ENCODE results near the gene PIEZO2.
"Not testable (repeated sequence)": the region's sequence is repeated elsewhere in the genome, so short reads cannot be mapped to it uniquely, and the experiment has no call there.

PIEZO2 gene

GRCh38 chr18:10953672-10954071, 195.7 kb downstream of the PIEZO2 start:
- no peak for DNase-seq

DNA sequence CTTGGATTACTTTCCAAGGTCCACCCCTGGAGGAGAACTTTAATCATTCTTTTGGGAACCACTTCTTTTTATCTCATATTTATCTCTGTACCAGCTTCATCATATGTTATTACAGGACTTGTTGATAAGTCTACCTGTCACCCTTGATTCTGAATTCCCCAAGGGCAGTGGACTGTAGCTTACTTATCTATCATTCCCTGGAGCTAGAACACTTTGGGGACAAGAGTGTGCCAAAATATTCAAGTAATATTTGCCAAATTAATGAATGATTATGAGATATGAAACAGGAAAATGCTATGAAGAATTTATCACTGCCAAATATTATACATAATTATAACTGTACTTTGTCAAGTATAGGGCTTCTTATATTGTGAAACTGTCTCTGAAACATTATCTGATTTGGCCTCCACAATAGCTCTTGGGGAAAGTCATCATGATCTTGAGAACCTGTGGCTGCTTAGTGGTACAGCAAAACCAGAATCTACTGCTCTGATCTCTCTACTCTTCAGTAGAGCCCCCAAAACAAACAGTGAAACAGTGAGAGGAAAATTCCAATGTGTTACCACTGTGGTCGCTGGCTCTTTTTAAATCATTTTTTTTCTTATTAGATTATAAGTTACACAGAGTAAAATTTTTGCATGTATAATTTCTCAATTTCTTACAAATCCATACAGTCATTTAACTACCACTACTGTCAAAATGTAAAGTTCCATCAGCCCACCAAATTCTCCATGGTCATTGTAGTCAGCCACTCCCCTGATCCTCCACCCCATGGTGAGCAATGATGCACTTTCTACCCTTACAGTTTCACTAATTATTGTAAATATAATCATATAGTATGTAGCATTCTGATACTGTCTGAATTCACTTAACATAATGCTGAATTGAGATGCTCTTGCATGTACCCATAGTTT, 197.5 kb downstream of the PIEZO2 start:
- DNase-seq: no peak

DNA sequence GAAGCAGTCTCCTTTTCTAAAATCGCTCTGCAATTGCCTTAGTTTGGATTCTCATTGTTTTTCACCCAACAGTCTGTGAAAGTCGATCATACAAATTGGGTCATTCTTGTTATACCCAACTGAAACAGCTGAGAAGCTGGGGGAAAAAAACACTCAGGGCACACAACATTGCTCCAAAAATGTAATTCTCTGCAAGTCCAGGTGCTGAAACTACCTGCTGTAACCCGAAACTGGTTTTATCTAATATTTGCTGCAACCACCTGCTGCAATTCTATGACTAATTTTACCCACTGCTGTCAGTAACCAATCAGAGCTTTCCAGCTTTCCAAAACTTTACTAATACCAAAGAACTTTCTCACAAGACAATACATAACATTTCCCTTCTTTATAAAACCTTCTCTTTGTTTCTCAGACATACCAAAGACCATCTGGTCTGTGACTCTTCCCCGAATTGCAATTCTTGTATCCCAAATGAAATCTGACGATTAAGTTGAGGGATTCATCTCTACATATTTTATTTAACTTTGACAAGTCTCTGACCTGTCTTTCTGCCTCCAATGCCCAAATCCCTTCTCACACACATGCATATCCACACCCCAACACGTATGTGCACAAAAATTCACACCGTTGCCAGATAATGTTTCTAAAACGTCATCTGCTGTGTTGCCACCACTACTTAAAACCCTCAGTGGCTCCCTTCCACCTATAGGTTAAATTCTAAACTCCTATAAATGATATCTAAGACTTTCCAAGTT, 198.3 kb downstream of the PIEZO2 start:
- DNase-seq: no peak

- DNase-seq: no peak
Measured at GRCh38 chr18:10950080-10950875, 199.1 kb downstream of the PIEZO2 start.

- DNase-seq: no peak
Measured at GRCh38 chr18:10949655-10950054, 199.7 kb downstream of the PIEZO2 start.

DNA sequence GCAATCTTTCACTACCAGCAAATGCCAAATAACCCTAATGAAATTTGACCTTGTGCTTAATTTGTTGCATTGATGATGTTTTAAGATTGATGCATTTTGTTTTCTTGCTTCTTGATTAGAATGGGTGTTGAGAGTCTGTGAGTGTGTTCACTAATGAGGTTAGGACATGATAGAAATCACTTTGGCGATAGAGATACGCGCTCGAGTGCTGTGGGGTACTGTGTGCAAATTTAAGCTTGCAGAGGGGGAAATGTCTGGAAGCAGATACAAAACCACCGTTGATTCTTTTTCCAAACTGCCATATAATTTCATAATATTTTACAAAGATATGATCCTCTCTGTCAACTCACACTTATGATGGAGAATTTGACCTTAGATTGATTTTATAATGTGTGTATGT, 200.9 kb downstream of the PIEZO2 start:
- DNase-seq: no peak

- DNase-seq: no peak
Measured at GRCh38 chr18:10946058-10946457, 203.3 kb downstream of the PIEZO2 start.

DNA sequence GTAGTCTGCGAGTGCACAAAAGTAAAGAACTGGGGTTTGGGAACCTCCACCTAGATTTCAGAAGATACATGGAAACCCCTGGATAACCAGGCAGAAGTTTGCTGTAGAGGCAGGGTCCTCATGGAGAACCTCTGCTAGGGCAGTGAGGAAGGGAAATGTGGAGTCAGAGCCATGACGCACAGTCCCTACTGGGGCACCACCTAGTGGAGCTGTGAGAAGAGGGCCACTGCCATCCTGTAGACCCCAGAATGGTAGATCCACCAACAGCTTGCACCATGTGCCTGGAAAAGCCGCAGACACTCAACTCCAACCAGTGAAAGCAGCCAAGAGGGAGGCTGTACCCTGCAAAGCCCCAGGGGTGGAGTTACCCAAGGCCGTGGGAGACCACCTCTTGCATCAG, 206.4 kb downstream of the PIEZO2 start:
- no peak for DNase-seq

DNA sequence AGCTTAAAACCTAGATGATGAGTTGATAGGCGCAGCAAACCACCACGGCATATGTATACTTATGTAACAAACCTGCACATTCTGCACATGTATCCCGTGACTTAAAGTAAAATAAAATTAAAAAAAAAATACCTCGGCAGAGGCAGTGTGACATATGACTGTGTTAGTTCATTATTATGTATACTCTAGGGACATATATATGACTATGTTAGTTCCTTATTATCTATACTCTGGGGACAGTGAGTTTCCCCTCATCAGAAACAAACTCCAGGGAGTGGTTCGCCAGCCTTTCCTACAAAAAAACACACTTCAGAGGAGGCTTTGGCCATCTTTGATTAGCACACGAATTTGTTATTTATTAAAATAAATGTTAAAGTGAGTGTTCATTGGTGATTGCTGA, 209.5 kb downstream of the PIEZO2 start:
- no peak for DNase-seq

GRCh38 chr18:10937743-10938640, 211.4 kb downstream of the PIEZO2 start:
- no peak for DNase-seq

DNA sequence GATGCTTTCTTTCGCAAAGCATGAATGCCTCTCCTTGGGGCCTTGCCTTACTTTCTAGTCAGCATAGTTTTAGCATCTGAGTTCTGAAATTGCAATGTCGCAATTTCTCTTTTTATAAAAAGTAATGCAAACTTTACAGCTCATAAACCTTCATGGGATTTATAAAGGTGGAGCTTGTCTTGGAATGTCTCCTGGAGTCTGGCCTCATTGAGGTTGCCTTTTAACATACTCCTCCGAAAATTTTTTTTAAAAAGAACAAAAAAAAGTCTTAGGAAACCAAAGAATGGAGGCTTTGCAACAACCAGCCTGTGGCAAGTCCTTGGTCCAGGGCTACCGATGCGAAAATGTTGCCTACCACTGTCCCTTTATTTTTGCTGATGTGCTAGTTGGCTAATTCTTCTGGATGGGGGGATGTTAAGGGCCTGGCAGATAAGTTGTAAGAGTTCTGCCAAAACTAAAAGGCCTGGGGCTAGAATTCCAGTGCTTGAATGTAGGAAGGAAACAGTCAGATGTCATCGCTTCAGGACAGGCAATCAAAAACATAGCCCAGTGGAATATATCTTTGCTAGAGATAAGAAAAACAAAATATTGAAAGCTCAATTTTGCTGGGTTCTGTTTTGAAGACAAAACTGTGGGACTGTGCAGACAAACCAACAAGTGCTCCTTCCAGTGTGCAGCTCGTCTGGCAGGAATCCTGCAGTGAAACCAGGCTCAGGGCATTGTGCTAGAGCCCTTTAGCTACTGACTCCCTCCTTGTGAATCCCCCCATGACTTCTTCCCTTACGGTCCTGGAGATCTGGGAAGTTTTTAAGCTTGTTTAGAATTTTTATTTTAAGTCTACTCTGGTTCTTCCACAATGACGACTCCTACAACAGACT, 213.0 kb downstream of the PIEZO2 start:
- DNase-seq: peak; percentile 49

- DNase-seq: no peak
Measured at GRCh38 chr18:10935588-10935987, 213.8 kb downstream of the PIEZO2 start.

GRCh38 chr18:10933648-10934047, 215.7 kb downstream of the PIEZO2 start:
- not testable (repeated sequence) for DNase-seq

DNA sequence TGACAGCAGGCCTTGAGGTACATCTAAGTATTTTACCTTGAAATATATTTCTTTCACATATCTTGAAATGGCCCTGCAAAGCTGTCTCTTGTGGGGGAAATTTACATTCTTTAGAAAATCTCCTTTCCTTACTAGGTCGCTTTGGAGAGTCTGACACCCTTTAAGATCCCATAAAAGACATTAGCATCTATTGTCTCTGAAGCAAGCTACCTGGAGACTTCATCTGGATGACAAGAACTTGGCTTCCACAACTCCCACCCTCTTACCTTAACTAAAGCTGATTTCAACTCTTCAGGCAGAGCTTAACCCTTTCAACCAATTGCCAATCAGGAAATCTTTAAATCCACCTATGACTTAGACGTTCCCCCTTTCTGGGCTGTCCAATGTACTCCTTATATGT, 219.3 kb downstream of the PIEZO2 start:
- no peak for DNase-seq

GRCh38 chr18:10928772-10929373, 220.5 kb downstream of the PIEZO2 start:
- peak; percentile 61 for DNase-seq

GRCh38 chr18:10928011-10928771, 221.2 kb downstream of the PIEZO2 start:
- DNase-seq: peak; percentile 19

DNA sequence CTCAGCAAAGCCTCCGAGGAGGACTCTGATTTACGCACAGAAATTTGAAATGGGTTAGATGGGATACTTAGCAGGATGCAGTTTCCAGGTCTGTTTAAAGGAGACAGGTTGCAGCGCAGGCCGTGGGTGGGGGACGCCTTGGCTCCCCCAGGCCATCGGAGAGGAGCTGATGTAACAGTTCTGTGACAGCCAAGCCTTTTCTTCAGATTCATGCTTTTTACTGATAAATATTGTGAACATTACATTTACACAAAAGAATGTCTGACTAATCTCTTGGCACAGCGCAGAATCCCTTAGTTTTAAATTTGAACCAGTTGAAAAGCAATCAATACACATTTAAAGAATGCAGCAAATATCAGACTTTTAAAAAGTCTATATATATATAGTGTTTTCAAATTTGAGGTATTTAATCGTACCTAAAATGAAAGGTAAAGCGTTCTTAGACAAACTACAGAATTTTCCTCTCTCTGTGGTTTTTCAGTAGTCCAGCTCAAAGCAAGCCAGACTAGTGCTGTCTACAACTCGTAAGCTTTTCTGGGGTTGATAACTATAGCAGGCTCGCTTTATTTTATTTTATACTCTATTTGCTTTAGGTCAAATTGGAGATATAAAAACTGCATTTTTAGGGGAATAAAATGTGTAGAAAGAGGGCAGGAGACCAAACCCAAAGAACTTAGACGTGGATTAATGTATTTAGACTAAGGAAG, 221.9 kb downstream of the PIEZO2 start:
- DNase-seq: peak; percentile 87

DNA sequence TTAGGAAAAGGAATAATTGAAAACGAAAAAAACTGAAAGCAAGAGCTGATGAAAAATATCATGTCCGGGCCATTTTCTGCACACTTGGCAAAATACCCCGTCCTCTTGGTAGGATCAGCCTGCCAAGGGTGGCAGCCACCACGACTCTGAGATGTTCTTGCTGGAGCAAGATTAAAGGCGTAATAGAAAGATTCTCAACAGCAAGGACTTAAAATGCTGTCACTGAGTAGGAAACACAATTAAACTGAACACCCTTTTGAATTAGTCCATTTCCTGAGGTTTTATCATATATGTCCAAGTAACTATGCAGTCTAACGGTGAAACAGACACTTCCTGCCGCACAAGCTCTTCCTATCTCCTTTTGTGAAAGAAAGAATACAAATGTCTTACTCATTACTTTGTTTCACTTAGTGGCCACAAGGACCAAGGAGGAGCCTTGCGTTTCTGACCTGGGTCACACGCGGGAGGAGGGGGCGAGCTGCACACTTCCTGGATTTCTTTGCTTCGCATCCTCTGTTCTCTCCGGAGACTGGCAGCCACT, 222.7 kb downstream of the PIEZO2 start:
- peak; percentile 71 for DNase-seq

GRCh38 chr18:10924290-10924689, 225.1 kb downstream of the PIEZO2 start:
- DNase-seq: no peak
